ENCODE results near the gene RPL22L1.
"Not testable (repeated sequence)": the region's sequence is repeated elsewhere in the genome, so short reads cannot be mapped to it uniquely, and the experiment has no call there.

RPL22L1 gene

DNA sequence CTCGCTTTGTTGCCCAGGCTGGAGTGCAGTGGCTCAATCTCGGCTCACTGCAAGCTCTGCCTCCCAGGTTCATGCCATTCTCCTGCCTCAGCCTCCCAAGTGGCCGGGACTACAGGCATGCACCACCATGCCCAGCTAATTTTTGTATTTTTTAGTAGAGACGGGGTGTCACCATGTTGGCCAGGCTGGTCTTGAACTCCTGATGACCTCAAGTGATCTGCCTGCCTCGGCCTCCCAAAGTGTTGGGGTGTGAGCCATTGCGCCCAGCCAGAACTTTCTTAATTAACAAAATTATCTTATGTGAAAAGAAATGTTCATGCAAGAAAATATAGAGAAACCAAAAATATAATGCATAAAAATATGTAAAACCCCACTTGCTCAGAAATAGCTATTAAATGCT is 7.3 kb upstream of the RPL22L1 start:
- DNase-seq = not testable (repeated sequence)

- no peak for DNase-seq
Measured at GRCh38 chr3:170876537-170876936, 6.5 kb upstream of the RPL22L1 start.

- no peak for DNase-seq
Measured at GRCh38 chr3:170869239-170869590, 780 bp downstream of the RPL22L1 start.

GRCh38 chr3:170868577-170869238 is 1.3 kb downstream of the RPL22L1 start:
- no peak for DNase-seq

DNA sequence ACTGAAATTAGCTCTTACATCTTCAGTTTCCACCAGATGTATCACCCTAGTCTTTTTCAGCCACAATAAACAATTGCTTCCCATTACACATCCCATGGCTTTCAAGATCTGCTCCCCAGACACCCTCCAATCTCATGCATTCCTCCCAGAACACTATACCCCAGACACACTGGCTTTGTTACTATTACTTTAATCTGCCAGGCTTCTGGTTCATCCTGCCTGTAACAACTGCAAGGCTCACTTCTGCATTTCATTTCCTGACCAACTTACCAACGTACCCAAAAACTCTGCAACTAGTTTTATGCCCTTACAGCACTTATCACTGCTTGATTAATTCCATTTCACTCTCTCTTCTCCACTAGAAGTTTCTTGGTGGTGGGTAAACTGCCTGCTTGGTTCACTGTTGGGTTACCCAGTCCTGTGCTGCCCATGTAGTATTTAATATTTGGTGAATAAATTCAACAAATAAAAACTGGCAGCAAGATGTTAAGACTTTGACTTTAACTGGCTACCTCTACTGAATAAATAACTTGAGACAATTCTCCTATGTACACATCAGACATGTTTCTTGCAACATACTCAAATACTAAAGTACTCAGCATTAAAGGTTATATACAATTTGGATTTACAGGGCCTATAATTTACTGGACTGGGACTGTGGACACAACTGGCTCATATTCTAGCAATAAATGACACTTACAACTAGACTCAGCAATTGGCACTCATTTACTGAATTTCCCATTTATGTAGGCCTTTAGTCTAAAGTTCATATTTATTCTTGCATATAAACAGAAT is 2.7 kb downstream of the RPL22L1 start:
- DNase-seq = no peak

DNA sequence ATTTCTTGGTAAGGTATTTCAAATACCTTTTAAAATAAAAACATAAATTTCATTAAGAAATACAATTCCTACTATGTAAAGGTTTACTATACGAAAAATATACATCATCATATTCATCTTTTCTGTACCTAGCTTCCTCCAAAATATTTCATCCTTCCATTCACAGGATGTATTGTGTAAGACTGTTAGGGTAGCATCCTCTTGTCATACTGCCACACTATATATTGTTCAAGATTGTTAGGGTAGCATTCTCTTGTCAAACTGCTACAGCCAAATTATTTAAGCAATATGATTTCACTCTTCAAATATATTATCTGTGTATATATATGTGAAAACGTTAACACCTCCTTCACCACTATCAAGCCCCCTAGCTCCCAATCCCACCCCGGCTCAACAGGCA is 3.5 kb downstream of the RPL22L1 start:
- no peak for DNase-seq

DNA sequence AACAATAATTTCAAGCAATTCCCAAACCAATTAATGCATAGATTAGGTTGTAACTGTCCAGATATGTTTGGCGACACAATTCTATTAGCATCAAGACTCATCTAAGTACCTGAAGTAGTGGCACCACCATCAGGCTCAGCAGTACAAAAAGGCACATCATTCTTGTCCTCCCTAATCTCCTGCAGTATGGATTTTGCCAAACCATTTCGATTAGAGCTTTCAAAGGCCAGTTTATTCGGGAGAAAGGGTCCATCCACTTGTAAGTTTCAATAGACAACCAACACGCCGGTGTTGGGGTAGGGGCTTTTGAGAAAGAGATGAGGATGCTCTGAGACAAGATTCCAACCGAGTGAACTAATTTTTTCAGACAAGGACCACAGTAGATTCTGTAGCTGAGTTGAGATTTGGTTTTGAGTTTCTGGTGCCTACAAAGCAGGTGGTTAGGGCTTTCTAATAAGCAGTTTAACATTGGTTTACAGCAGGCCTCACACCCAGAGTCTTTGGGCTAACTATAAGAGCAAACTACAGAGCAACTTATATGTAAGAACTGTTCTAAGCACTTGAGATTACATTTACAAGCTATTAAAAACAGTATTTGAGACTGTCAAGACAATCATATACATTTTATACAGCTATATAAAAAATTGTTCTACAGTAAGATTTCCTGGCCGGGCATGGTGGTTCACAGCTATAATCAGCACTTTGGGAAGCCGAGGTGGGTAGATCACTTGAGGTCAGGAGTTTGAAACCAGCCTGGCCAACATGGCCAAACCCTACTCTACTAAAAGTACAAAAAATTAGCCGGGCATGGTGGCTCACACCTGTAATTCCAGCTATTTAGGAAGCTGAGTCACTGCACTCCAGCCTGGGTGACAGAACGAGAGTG is 4.5 kb downstream of the RPL22L1 start:
- DNase-seq = no peak

DNA sequence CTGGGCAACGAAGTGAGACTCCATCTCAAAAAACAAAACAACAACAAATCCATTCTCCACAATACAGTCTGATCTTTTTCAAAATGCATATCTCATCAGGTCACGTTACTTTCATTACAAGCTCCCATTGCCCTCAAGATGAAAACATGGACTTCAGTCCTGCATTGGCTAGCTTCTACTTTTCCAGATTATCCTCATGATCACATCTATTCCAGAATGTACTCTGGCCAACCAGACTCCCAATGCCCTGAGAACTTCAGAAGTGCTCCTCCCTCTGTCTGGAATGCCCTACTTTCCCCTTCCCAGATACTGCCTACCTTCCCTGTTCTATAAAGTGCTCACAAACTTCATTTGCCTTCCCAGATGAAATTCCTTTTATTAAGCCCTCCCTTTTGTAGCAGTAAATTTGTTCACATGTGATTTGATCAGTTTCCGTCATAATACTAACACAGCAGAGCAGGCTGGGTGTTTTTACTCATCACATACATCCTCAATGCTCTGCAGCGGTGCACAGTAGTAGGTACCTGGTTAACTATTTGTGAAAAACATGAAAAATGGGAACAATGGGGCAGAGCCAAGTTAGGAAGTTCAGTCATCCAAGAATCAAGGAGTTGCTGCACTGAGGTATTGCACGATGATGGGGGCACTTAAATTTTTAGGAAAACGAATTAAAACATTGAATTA is 5.3 kb downstream of the RPL22L1 start:
- no peak for DNase-seq

DNA sequence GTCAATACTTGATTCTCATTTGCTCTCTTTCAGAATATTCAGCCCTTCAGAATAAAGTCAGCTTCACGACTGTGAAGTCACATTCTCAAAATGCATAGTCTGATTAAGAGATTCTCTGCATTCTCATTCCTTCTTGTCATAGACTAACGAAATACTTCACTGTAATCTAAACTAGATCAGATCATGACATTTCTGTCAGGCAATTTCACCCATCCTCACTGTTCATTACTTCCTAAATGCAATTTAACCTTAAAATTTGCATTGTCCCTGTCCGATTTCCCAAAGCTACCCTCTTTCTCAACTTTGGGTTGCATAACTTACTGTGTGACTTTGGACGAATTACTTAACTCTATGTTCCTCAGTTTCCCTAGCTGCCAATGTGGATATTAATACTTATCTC is 6.2 kb downstream of the RPL22L1 start:
- DNase-seq = no peak

GRCh38 chr3:170862618-170863374 is 7.2 kb downstream of the RPL22L1 start:
- peak; percentile 37 for DNase-seq

DNA sequence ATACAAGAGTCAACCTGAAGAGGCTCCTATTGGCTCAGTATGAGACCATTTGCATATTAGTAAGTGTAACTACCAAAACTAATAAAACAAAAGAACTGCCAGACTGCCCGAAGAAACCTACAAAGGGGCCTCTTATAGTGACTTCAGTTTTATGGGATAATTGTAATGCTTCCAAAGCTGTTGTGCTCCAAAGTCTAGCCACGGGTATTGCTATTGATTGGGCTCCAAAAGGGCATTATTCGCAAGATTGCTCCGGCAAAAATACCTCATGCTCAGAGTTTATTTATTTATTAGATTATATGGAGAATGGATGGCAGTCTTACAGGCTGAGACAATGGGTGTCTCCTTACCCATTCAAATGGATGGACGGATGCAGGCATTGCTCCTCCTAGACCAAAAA is 11.4 kb downstream of the RPL22L1 start:
- DNase-seq = no peak

DNA sequence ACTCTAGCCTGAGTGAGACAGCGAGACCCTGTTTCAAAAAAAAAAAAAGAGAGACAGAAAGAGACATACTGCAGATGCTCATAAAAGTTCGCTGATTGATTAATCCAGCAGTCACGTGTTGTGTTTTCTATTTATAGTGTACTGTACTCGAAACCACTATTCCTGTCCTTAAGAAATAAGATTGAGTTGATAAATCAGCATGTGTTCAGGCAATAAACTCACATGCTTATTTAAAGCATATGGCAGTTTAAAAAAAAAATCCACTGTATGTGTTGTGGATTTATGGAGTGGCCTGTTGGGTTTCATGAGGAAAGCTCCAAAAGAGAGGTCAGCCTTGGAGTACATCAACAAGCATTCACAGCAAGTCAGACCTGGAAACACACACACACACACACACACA is 17.7 kb downstream of the RPL22L1 start:
- no peak for DNase-seq

GRCh38 chr3:170848292-170848917 is 21.6 kb downstream of the RPL22L1 start:
- DNase-seq = peak; percentile 41

- DNase-seq = no peak
Measured at GRCh38 chr3:170844377-170844776, 25.6 kb downstream of the RPL22L1 start.

DNA sequence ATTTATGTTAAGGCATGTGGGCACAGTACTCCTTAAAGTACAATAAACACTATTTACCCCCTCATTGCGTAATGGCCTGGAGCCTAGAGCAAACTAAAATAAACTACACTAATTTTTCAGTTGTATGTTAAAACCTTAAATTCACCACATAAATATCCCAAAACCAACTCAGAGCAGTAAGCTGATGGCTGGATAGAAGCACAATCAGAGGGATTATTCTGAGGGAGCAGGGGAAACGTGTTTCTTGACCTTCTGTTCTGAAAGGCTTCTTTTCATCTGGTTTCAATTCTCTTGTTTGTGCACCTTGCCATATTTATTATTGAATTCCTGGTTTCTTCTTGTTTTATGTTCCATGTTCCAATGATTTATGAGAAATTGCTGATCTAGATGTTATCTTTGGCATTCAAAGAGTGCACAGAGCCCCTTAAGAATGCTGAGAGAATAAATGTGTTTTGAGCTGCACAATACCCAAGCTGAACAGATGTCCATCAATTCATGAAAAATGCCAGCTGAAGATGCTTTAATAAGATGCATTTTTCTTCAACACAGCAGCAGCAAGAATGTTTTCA is 29.6 kb downstream of the RPL22L1 start:
- peak; percentile 30 for DNase-seq

DNA sequence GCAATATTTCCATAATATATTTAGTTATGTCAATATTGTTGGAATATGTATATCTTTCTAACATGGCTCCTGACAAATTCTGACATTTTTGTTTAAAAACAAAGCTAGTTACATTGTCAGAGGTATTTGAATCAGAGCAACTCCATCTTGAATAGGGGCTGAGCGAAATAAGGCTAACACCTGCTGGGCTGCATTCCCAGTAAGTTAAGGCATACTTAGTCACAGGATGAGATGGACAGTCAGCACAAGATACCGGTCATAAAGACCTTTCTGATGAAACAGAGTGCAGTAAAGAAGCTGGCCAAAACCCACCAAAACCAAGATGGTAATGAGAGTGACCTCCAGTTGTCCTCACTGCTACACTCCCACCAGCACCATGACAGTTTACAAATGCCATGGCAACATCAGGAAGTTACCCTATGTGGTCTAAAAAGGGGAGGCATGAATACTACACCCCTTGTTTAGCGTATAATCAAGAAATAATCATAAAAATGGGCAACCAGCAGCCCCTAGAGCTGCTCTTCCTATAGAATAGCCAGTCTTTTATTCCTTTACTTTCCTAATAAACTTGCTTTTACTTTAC is 30.4 kb downstream of the RPL22L1 start:
- no peak for DNase-seq

DNA sequence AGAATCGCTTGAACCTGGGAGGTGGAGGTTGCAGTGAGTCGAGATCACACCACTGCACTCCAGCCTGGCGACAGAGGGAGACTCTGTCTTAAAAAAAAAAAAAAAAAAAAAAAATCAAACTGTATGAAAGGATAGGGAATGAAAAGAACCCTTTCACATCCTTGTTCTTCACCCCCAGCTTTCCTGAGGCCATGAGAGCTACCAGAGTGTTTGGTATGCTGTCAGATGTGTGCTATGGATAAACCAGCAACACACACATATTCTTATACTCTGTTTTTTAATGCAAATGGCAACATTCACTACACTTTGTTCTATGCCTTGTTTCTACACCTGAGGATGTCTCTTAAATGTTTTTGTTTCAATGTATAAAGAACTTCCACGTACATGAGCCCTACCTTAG is 33.5 kb downstream of the RPL22L1 start:
- no peak for DNase-seq

DNA sequence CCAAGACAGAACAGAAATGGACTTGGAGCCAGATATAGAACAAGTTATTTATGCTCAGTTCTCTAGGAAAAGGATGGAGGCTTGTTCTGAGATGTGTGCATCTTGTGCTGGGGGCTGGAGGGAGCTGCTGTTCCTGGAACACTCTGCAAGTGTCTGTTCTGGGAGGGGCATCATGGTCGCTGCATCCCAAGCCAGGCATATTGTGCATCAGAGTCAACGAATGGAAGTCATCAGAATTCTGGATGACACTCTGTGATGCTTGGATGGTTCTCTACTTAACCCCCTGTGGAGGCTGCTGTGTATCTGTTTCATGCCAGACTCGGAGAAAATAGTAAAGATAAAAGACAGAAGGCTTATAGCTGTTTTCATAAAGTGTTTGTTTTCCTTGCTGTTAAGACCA is 34.7 kb downstream of the RPL22L1 start:
- DNase-seq = no peak

- no peak for DNase-seq
Measured at GRCh38 chr3:170830580-170830979, 39.4 kb downstream of the RPL22L1 start.

GRCh38 chr3:170829546-170830272 is 40.3 kb downstream of the RPL22L1 start:
- no peak for DNase-seq

All from fibroblast of upper back skin (primary cell).